T-cell (primary cell): ENCODE data around the gene APOBEC3F. TPM values are rescaled to one million over a fixed set of nuclear protein-coding genes. Genes with fewer than 3 reads are reported as not detected.
A peak's percentile ranks its signal among the peaks of the same experiment; 100 is the strongest.

Experiments used
- ATAC-seq, 4 experiments: fragments of 200-7000 bp in 3 of 4; fragments of 150-1000 bp in 1 of 4; cut with Tn5 transposase; replicated peaks in 1 of 4; 1 replicate in 3 of 4; 2 replicates in 1 of 4; pipeline ENCODE4 v1.10.0; 2021; ENCODE audit warnings: moderate library complexity in 3 of 4, mild to moderate bottlenecking in 2 of 4, moderate number of reproducible peaks in 1 of 4
- CTCF ChIA-PET, 2 donors: fragments of 300-600 bp; sonication (Branson Sonifier 250); formaldehyde crosslinking; loops; one replicate each; lab custom pipeline; 2022; ENCODE audit warnings: antibody characterized with exemption in 2 of 2; lab: Charles Lee
- POLR2A ChIA-PET, 2 donors: fragments of 300-600 bp; sonication (Branson Sonifier 250); formaldehyde crosslinking; loops; one replicate each; lab custom pipeline; 2022; ENCODE audit warnings: antibody characterized with exemption in 2 of 2; lab: Charles Lee
- DNase-seq, 35 experiments: peaks; one replicate each; pipeline versions ENCODE4 v3.0.0 to v3.0.0-alpha.2; 2013 to 2023
- H3K27ac ChIP-seq: one replicate; pipeline ENCODE4 v1.5.1; 2013; ENCODE audit warnings: low read length
- H3K27me3 ChIP-seq, 2 experiments: replicated peaks in 1 of 2; 1 replicate in 1 of 2; 2 replicates in 1 of 2; pipeline versions ENCODE4 v1.6.1 to v1.7.0; 2013; ENCODE audit warnings: low read length in 1 of 2, mixed read lengths in 1 of 2; ENCODE audit not compliant: control insufficient read depth in 2 of 2, insufficient read depth in 2 of 2; ENCODE audit errors: extremely low read depth in 1 of 2
- H3K36me3 ChIP-seq, 2 donors: 1 replicate in 1 of 2; 2 replicates in 1 of 2; pipeline versions ENCODE4 v1.6.1 to v1.7.0; 2013; ENCODE audit warnings: low read length in 1 of 2; ENCODE audit not compliant: control insufficient read depth in 2 of 2, insufficient read depth in 1 of 2; ENCODE audit errors: extremely low read depth in 1 of 2
- H3K4me1 ChIP-seq, 2 experiments: 1 replicate in 1 of 2; 2 replicates in 1 of 2; pipeline versions ENCODE4 v1.6.1 to v1.7.0; 2013; ENCODE audit warnings: low read length in 2 of 2, mixed read lengths in 1 of 2; ENCODE audit not compliant: insufficient read depth in 2 of 2, control insufficient read depth in 1 of 2; ENCODE audit errors: extremely low read depth in 1 of 2
- H3K4me3 ChIP-seq, 2 donors: 1 replicate in 1 of 2; 2 replicates in 1 of 2; pipeline versions ENCODE4 v1.5.1 to v1.7.0; 2013; ENCODE audit warnings: mild to moderate bottlenecking in 2 of 2, low read length in 1 of 2, moderate library complexity in 1 of 2; ENCODE audit not compliant: control insufficient read depth in 1 of 2; ENCODE audit errors: extremely low read depth in 1 of 2
- H3K9me3 ChIP-seq: 2 replicates; pipeline ENCODE4 v1.7.0; 2013
- H3K27ac Mint-ChIP-seq, 2 donors: one replicate each; pipeline ENCODE4 v1.8.0; 2020 to 2021; ENCODE audit warnings: mild to moderate bottlenecking in 2 of 2, mixed read lengths in 2 of 2
- H3K27me3 Mint-ChIP-seq, 2 donors: one replicate each; pipeline ENCODE4 v1.8.0; 2021 to 2022; ENCODE audit warnings: mixed read lengths in 2 of 2
- H3K36me3 Mint-ChIP-seq: one replicate; pipeline ENCODE4 v1.8.0; 2021; ENCODE audit warnings: mixed read lengths
- H3K4me1 Mint-ChIP-seq, 3 donors: one replicate each; pipeline ENCODE4 v1.8.0; 2020 to 2022; ENCODE audit warnings: mixed read lengths in 3 of 3, mild to moderate bottlenecking in 1 of 3
- H3K4me3 Mint-ChIP-seq, 3 donors: one replicate each; pipeline ENCODE4 v1.8.0; 2020 to 2022; ENCODE audit warnings: mild to moderate bottlenecking in 3 of 3, mixed read lengths in 3 of 3, moderate library complexity in 3 of 3
- H3K9me3 Mint-ChIP-seq, 3 donors: one replicate each; pipeline ENCODE4 v1.8.0; 2020 to 2022; ENCODE audit warnings: mixed read lengths in 3 of 3
- WGBS: methylation state at CpG from one replicate; pipeline ENCODE4 v1.1.5; 2013; ENCODE audit warnings: missing lambda C conversion rate; ENCODE audit not compliant: insufficient coverage; 5-methylcytosine and 5-hydroxymethylcytosine counted together
- total RNA-seq, 35 experiments: library from RNA in 6 of 35; stranded (reverse) in 6 of 35; fragments of 120-200 nt in 1 of 35; gene quantifications; one replicate each; pipeline versions ENCODE4 v1.2.1 to v1.2.4 and lab custom pipeline; 2013 to 2026

Gene APOBEC3F
- total RNA-seq, 5 donors from 2014 or later (not counting 1 experiment from before 2014, with no cell fraction given): 14.3 to 29.1 (median 18.5) TPM

DNA sequence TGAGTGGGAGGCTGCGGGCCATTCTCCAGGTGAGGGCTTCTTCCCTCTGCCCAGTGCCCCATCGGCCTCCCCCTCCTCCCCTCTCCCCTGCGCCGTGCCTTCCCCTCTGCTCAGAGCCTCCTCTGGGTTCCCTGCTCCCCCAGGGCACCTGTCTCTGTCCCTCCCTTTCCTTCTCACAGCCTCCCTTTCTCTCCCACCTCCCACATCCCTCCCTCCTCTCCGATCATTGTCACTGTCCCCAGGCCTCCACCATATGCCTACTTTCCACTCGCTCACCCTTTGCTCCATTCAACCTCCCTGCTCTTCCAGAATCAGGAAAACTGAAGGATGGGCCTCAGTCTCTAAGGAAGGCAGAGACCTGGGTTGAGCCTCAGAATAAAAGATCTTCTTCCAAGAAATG is 46.4 kb downstream of the APOBEC3F start:
- DNase-seq: no peak
- WGBS: 94% methylated on average over 5 of the region's 6 CpGs
- H3K27me3 ChIP-seq: no peaks in the 10 kb centered on the region
- H3K4me3 ChIP-seq: no peak overlapping the region
- ATAC-seq: no peak
- H3K27ac ChIP-seq: peak overlapping the region; percentile 41
- peaks cover 21% of the 10 kb centered on the region for H3K36me3 Mint-ChIP-seq
- CTCF ChIA-PET: no interaction called here
- H3K9me3 ChIP-seq: no peaks in the 10 kb centered on the region
- peaks cover 17 to 96% of the 10 kb centered on the region in 2 experiments for H3K4me1 ChIP-seq
- no peaks in the 10 kb centered on the region for H3K27me3 Mint-ChIP-seq
- H3K4me1 Mint-ChIP-seq: peaks cover 59 to 81% (median 65%) of the 10 kb centered on the region in 3 donors
- H3K36me3 ChIP-seq: peaks cover 6 to 33% of the 10 kb centered on the region in 2 donors
- H3K9me3 Mint-ChIP-seq: no peaks in the 10 kb centered on the region
- peak overlapping the region; percentile 71 to 98 for H3K27ac Mint-ChIP-seq
- no peak overlapping the region for H3K4me3 Mint-ChIP-seq
- POLR2A ChIA-PET: no interaction called here

DNA sequence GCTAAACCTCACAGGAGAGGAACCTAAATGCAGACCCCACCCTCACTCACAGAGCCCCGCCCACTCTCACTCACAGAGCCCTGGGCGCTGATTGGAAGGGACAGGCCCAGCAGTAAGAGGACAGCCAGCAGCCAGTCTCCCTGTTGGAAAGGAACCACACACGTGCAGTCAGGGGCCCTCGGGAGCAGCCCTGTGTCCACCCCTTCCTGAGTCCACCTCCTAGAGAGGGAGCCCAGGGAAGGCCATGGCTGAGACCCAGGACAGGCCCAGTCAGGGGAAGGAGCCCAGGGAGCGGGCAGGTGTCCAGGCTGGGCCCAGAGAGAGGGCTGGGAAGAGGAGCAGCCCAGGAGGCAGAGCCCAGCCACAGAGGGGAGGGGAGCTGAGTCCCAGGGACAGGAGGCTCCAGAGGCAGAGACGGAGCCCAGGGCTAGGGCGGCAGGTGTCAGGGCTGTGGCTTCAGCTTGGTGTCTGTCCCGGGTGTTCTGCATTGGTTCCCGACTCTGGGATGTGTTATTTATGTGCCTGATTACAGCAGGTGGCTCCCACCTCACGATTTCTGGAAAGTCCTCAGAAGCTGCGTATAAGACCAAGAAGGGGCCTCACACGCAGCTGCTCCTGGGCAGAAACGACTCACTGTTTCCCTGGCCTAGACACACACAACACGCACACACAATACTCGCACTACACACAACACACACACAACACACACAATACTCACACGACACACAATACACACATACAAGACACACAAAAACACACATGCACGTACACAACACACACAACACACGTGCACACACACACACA is 47.4 kb downstream of the APOBEC3F start:
- Mint-ChIP-seq H3K4me1 (peaks cover 66 to 81% (median 71%) of the 10 kb centered on the region in 3 donors), H3K27me3 (no peaks in the 10 kb centered on the region), H3K27ac (peak overlapping the region; percentile 92 to 98), H3K4me3 (peak overlapping the region in 1 of 3 donors; percentile 17), H3K9me3 (no peaks in the 10 kb centered on the region), H3K36me3 (peaks cover 18% of the 10 kb centered on the region)
- Histone ChIP-seq H3K36me3 (peaks cover 6 to 24% of the 10 kb centered on the region in 2 donors), H3K4me3 (no peak overlapping the region), H3K27ac (peak overlapping the region; percentile 58), H3K4me1 (peaks cover 19 to 96% of the 10 kb centered on the region in 2 experiments), H3K27me3 (no peaks in the 10 kb centered on the region), H3K9me3 (no peaks in the 10 kb centered on the region)
- ATAC-seq: no peak
- DNase-seq: no peak
- CTCF ChIA-PET: no interaction called here
- POLR2A ChIA-PET: interaction anchor here in 1 of 2 donors (0.6 kb wide), 1 partner anchor 393 kb away, joined by 3 read pairs; no protein-coding TSS in a partner anchor
- 65% methylated on average over 13 of the region's 18 CpGs for WGBS

DNA sequence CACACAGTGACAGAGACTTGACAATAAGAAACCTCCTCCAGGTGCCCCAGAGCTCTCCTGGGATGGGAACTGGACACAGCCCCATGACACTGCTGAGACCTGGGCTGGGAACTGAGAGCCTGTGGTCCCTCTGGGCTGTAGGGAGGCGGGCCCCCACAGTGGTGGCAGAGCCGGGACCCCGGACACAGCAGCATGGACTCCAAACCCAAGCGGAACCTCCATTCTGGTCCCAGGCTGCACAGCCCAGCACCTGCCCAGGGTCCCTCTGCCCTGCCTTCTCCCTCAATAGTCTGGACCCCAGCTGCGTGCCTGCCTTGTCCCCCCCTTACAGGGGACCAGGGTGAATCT is 48.0 kb downstream of the APOBEC3F start:
- no peaks in the 10 kb centered on the region for H3K9me3 ChIP-seq
- H3K4me3 ChIP-seq: no peak overlapping the region
- H3K27me3 ChIP-seq: no peaks in the 10 kb centered on the region
- H3K36me3 ChIP-seq: peaks cover 5 to 19% of the 10 kb centered on the region in 2 donors
- ATAC-seq (no peak), DNase-seq (no peak)
- Mint-ChIP-seq H3K9me3 (no peaks in the 10 kb centered on the region), H3K36me3 (peaks cover 18% of the 10 kb centered on the region), H3K4me1 (peaks cover 64 to 79% (median 73%) of the 10 kb centered on the region in 3 donors), H3K27ac (peak overlapping the region; percentile 92 to 98), H3K4me3 (peak overlapping the region in 1 of 3 donors; percentile 78), H3K27me3 (no peaks in the 10 kb centered on the region)
- ChIA-PET CTCF (no interaction called here), POLR2A (no interaction called here)
- H3K27ac ChIP-seq: peak overlapping the region; percentile 58
- WGBS: 90% methylated on average over 4 of the region's 5 CpGs
- peaks cover 19 to 95% of the 10 kb centered on the region in 2 experiments for H3K4me1 ChIP-seq

DNA sequence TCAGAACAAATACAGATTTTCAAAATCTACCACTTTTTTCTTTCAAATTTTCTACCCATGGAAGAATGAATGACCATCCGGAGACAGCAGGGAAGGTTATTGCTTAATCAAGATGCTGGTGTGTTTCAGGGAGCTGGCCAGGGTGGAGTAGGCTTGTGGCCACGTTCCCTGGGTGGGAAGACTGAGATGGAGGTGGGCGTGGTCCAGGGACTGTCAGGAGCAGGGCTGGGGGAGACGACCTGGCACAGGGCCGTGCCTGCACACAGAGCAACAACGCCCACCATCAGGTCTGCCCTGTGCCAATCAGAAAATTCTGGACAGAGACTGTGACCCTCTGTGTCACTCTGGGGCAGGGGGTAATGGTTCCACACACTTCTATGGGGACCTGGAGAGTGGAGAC is 49.3 kb downstream of the APOBEC3F start:
- peaks cover 20 to 97% of the 10 kb centered on the region in 2 experiments for H3K4me1 ChIP-seq
- H3K4me3 Mint-ChIP-seq: peak overlapping the region; percentile 64 to 78 (median 73)
- DNase-seq: no peak
- peaks cover 75 to 87% (median 82%) of the 10 kb centered on the region in 3 donors for H3K4me1 Mint-ChIP-seq
- H3K27ac ChIP-seq: peak overlapping the region; percentile 99
- ChIA-PET CTCF (no interaction called here), POLR2A (interaction anchor here in 1 of 2 donors (1.0 kb wide), 1 partner anchor 9 kb away, joined by 4 read pairs; no protein-coding TSS in a partner anchor)
- H3K36me3 Mint-ChIP-seq: peaks cover 18% of the 10 kb centered on the region
- H3K9me3 Mint-ChIP-seq: no peaks in the 10 kb centered on the region
- H3K36me3 ChIP-seq: peaks cover 0 to 15% of the 10 kb centered on the region in 2 donors
- WGBS: 69% methylated on average over 3 of the region's 6 CpGs
- no peaks in the 10 kb centered on the region for H3K27me3 Mint-ChIP-seq
- peak overlapping the region; percentile 35 to 46 for H3K4me3 ChIP-seq
- no peaks in the 10 kb centered on the region for H3K9me3 ChIP-seq
- no peak for ATAC-seq
- no peaks in the 10 kb centered on the region for H3K27me3 ChIP-seq
- peak overlapping the region; percentile 92 to 98 for H3K27ac Mint-ChIP-seq

DNA sequence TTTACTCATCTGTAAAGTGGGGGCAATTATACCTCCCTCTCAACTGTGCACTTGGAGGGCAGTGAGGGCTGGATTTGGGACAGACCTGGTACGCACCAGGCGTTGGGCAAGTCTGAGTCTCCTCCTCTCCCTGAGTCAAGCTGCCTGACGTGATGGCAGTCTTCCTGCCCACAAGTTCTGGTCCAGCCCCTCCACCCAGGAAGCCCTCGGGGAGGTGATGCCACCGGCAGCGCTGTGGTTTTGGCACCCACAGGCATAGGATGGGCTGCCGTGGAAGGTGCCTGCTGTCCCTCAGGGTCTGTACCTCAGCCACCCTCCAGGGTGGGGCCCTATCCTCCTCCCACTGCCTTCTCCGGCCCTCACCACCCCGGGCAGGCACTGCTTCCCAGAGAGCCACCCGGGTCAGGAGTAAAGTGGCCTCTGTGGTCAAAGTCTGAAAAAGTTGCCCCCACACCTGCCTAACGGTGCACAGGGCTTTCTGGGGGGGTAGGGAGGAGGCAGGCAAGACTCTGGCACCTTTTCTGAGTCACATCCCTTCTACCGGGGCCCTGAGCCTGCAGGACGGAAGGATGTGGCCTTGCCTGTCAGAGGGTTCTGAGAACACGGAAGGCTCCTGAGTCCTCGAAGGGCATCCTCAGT is 49.9 kb downstream of the APOBEC3F start:
- WGBS: 4% methylated on average over 14 of the region's 15 CpGs
- ChIA-PET POLR2A (interaction anchor here in 1 of 2 donors (1.0 kb wide), 1 partner anchor 10 kb away, joined by 4 read pairs; no protein-coding TSS in a partner anchor), CTCF (interaction anchor here in 1 of 2 donors (0.6 kb wide), 1 partner anchor 75 kb away, joined by 4 read pairs; no protein-coding TSS in a partner anchor)
- Mint-ChIP-seq H3K27ac (peak overlapping the region; percentile 92 to 98), H3K27me3 (no peaks in the 10 kb centered on the region), H3K9me3 (no peaks in the 10 kb centered on the region), H3K36me3 (peaks cover 18% of the 10 kb centered on the region), H3K4me1 (peaks cover 81 to 88% (median 86%) of the 10 kb centered on the region in 3 donors), H3K4me3 (peak overlapping the region; percentile 64 to 78 (median 73))
- peak overlapping the region; percentile 35 to 46 for H3K4me3 ChIP-seq
- peaks cover 22 to 98% of the 10 kb centered on the region in 2 experiments for H3K4me1 ChIP-seq
- peak overlapping the region; percentile 99 for H3K27ac ChIP-seq
- peak; percentile 73 to 91 (median 86) for DNase-seq
- H3K9me3 ChIP-seq: no peaks in the 10 kb centered on the region
- peaks cover 0 to 12% of the 10 kb centered on the region in 2 donors for H3K36me3 ChIP-seq
- no peaks in the 10 kb centered on the region for H3K27me3 ChIP-seq
- ATAC-seq: peak; percentile 83 to 86 (median 86)
